Activated naive CD4-positive, alpha-beta T cell (primary cell): ENCODE measurements around the gene MEMO1.

Source experiments
- DNase-seq, 4 experiments: peaks; one replicate each; lab custom pipeline; 2025; lab: John Stamatoyannopoulos, UW

The MEMO1 gene

DNA sequence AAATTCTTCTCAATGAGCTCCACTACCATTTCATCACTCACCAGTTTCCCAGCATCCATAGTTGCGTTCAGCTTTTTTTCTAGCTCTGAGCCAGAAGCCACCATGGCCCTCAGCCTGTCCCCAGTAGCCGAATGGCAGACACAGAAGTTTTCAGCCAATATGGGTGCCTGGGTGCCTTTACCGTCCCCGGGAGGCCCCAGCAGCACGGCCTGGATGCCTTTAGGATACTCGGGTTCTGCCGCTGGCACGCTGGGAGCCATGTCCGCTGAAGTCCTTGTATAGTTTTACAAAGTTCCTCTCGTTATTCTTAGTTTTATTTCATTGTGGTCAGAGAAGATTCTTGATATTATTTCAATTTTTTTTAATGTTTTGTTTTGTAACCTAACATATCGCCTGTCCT, 187.2 kb downstream of the MEMO1 start:
- no peak for DNase-seq

GRCh38 chr2:31822587-31822986, 188.2 kb downstream of the MEMO1 start:
- no peak for DNase-seq
